PC-9 (cell line): ENCODE measurements around the gene UBAC1. TPM values are rescaled to one million over a fixed set of nuclear protein-coding genes. Genes with fewer than 3 reads are reported as not detected.

ENCODE experiments used
- BruUV-seq: library from RNA; stranded (reverse); fragments of 400-500 nt; replicated peaks from 2 replicates; lab custom pipeline; 2021; lab: Mats Ljungman, UMichigan
- CTCF ChIA-PET: fragments of 300-600 bp; sonication (Branson Sonifier 250); formaldehyde crosslinking; loops from one replicate; lab custom pipeline; 2022; ENCODE audit warnings: antibody characterized with exemption; lab: Charles Lee
- POLR2A ChIA-PET: fragments of 300-600 bp; sonication (Branson Sonifier 250); formaldehyde crosslinking; loops from one replicate; lab custom pipeline; 2022; ENCODE audit warnings: antibody characterized with exemption; ENCODE audit not compliant: unreplicated experiment; lab: Charles Lee
- DNase-seq, 2 experiments: peaks; one replicate each; pipeline versions ENCODE4 v3.0.0 to v3.0.0-alpha.2; 2015 to 2022; ENCODE audit warnings: mixed read lengths in 1 of 2
- H2AFZ ChIP-seq: fragments of 200-600 bp; sonication (generic); 2 replicates; pipeline ENCODE4 v1.8.1; 2017; ENCODE audit warnings: antibody characterized with exemption
- H3F3A ChIP-seq: fragments of 200-600 bp; sonication (generic); 2 replicates; pipeline ENCODE4 v1.8.1; 2017; ENCODE audit warnings: antibody characterized with exemption, mild to moderate bottlenecking, low read depth; ENCODE audit not compliant: insufficient read depth
- H3K27ac ChIP-seq: fragments of 200-600 bp; sonication (generic); 2 replicates; pipeline ENCODE4 v1.6.1; 2016; ENCODE audit warnings: mixed run types
- H3K27me3 ChIP-seq: fragments of 200-600 bp; sonication (generic); 2 replicates; pipeline ENCODE4 v1.6.1; 2016; ENCODE audit warnings: low read depth, mixed run types; ENCODE audit not compliant: insufficient read depth
- H3K36me3 ChIP-seq: fragments of 200-600 bp; sonication (generic); 2 replicates; pipeline ENCODE4 v1.6.1; 2016; ENCODE audit warnings: low read depth, mixed run types
- H3K4me1 ChIP-seq: fragments of 200-600 bp; sonication (generic); replicated peaks from 2 replicates; pipeline ENCODE4 v1.6.1; 2016; ENCODE audit warnings: mixed run types; ENCODE audit not compliant: insufficient read depth
- H3K4me2 ChIP-seq: fragments of 200-600 bp; sonication (generic); 2 replicates; pipeline ENCODE4 v1.6.1; 2017; ENCODE audit warnings: mixed run types
- H3K4me3 ChIP-seq: fragments of 200-600 bp; sonication (generic); 2 replicates; pipeline ENCODE4 v1.6.1; 2016; ENCODE audit warnings: mixed run types
- H3K79me2 ChIP-seq: fragments of 200-600 bp; sonication (generic); 2 replicates; pipeline ENCODE4 v1.6.1; 2017; ENCODE audit warnings: low read depth, mixed run types
- H3K9me2 ChIP-seq: fragments of 200-600 bp; sonication (generic); 2 replicates; pipeline ENCODE4 v1.8.1; 2017; ENCODE audit warnings: mild to moderate bottlenecking; ENCODE audit not compliant: insufficient read depth
- H3K9me3 ChIP-seq: fragments of 200-600 bp; sonication (generic); 2 replicates; pipeline ENCODE4 v1.8.1; 2016; ENCODE audit warnings: low read depth; ENCODE audit not compliant: insufficient read depth
- H4K20me1 ChIP-seq: fragments of 200-600 bp; sonication (generic); 2 replicates; pipeline ENCODE4 v1.8.1; 2017; ENCODE audit not compliant: insufficient read depth
- CTCF ChIP-seq: fragments of 200-600 bp; sonication (generic); conservative IDR thresholded peaks from 2 replicates; pipeline ENCODE4 v1.6.1; 2017; ENCODE audit warnings: mixed run types, antibody characterized with exemption, mild to moderate bottlenecking, moderate library complexity
- EZH2 ChIP-seq: fragments of 200-600 bp; sonication (generic); IDR thresholded peaks from 2 replicates; pipeline ENCODE4 v1.8.0; 2017; ENCODE audit warnings: antibody characterized with exemption, low read depth
- intact Hi-C: fragments of 100-400 bp; cut with micrococcal nuclease; formaldehyde crosslinking; loops from one replicate; pipeline ENCODE4 v1.10.0; 2022; ENCODE audit not compliant: unreplicated experiment
- total RNA-seq: library from RNA; stranded (reverse); gene quantifications from 2 replicates; pipeline ENCODE4 v1.2.3, GENCODE V29; 2021

The UBAC1 gene
- total RNA-seq, 1 experiment from 2014 or later = 27.6 TPM

- Histone ChIP-seq H3K79me2 (no peaks in the 10 kb centered on the region), H4K20me1 (no peaks in the 10 kb centered on the region), H2AFZ (no peak overlapping the region), H3K27ac (no peak overlapping the region), H3K27me3 (no peaks in the 10 kb centered on the region), H3K36me3 (no peaks in the 10 kb centered on the region), H3K9me3 (no peaks in the 10 kb centered on the region), H3F3A (no peaks in the 10 kb centered on the region), H3K9me2 (no peaks in the 10 kb centered on the region), H3K4me2 (no peak overlapping the region), H3K4me3 (no peak overlapping the region), H3K4me1 (no peaks in the 10 kb centered on the region)
- intact Hi-C loops = no loop called here
- TF ChIP-seq CTCF (no peak), EZH2 (no peak)
- no TSS peak for BruUV-seq
- ChIA-PET CTCF (no interaction called here), POLR2A (no interaction called here)
- DNase-seq = no peak
Observed at GRCh38 chr9:135932656-135933055, 28.5 kb downstream of the UBAC1 start.

GRCh38 chr9:135931349-135931820, 29.8 kb downstream of the UBAC1 start:
- H2AFZ ChIP-seq = no peak overlapping the region
- no peaks in the 10 kb centered on the region for H3K79me2 ChIP-seq
- H3K4me3 ChIP-seq = no peak overlapping the region
- DNase-seq = no peak
- no peaks in the 10 kb centered on the region for H3F3A ChIP-seq
- ChIA-PET CTCF (no interaction called here), POLR2A (no interaction called here)
- TF ChIP-seq CTCF (no peak), EZH2 (no peak)
- H3K27ac ChIP-seq = no peak overlapping the region
- H4K20me1 ChIP-seq = no peaks in the 10 kb centered on the region
- H3K27me3 ChIP-seq = no peaks in the 10 kb centered on the region
- no TSS peak for BruUV-seq
- no peaks in the 10 kb centered on the region for H3K9me3 ChIP-seq
- intact Hi-C loops = no loop called here
- no peaks in the 10 kb centered on the region for H3K4me1 ChIP-seq
- H3K36me3 ChIP-seq = no peaks in the 10 kb centered on the region
- no peak overlapping the region for H3K4me2 ChIP-seq
- H3K9me2 ChIP-seq = no peaks in the 10 kb centered on the region

- Histone ChIP-seq H4K20me1 (no peaks in the 10 kb centered on the region), H3F3A (no peaks in the 10 kb centered on the region), H3K4me3 (no peak overlapping the region), H2AFZ (no peak overlapping the region), H3K9me2 (no peaks in the 10 kb centered on the region), H3K27me3 (no peaks in the 10 kb centered on the region), H3K9me3 (no peaks in the 10 kb centered on the region), H3K4me2 (no peak overlapping the region), H3K36me3 (no peaks in the 10 kb centered on the region), H3K27ac (no peak overlapping the region), H3K79me2 (no peaks in the 10 kb centered on the region), H3K4me1 (no peaks in the 10 kb centered on the region)
- intact Hi-C loops = no loop called here
- ChIA-PET CTCF (no interaction called here), POLR2A (no interaction called here)
- DNase-seq = no peak
- no TSS peak for BruUV-seq
- TF ChIP-seq CTCF = no peak
- TF ChIP-seq EZH2 = no peak
Observed at GRCh38 chr9:135930446-135931345, 30.5 kb downstream of the UBAC1 start.
